ENCODE results near the gene PACRG.

GRCh38 chr6:162778603-162779002, 50.8 kb downstream of the PACRG start:
- TF ChIP-seq POLR2A (IDR thresholded peaks at IDR 0.05) (no peak), CTCF (IDR thresholded peaks at IDR 0.05) (no peak)

All from ovary (tissue), 3 donors.